Uterus (tissue), 2 donors: Measurements from ENCODE around the gene GBX1.

Experiments
- POLR2A ChIP-seq, 2 donors: fragments of 450-650 bp; IDR thresholded peaks; one replicate each; pipeline ENCODE4 v1.6.1; 2016; ENCODE audit warnings: antibody characterized with exemption in 2 of 2, mild to moderate bottlenecking in 1 of 2, moderate library complexity in 1 of 2
- TF ChIP-seq, protein P1 (sequence below), 4 experiments: fragments of 200-600 bp in 2 of 4; fragments of 450-650 bp in 2 of 4; sonication (generic) in 2 of 4; IDR thresholded peaks; one replicate each; pipeline ENCODE4 v1.5.1; 2016 to 2019; ENCODE audit warnings: antibody characterized with exemption in 4 of 4, mild to moderate bottlenecking in 2 of 4, moderate library complexity in 1 of 4

DNA sequence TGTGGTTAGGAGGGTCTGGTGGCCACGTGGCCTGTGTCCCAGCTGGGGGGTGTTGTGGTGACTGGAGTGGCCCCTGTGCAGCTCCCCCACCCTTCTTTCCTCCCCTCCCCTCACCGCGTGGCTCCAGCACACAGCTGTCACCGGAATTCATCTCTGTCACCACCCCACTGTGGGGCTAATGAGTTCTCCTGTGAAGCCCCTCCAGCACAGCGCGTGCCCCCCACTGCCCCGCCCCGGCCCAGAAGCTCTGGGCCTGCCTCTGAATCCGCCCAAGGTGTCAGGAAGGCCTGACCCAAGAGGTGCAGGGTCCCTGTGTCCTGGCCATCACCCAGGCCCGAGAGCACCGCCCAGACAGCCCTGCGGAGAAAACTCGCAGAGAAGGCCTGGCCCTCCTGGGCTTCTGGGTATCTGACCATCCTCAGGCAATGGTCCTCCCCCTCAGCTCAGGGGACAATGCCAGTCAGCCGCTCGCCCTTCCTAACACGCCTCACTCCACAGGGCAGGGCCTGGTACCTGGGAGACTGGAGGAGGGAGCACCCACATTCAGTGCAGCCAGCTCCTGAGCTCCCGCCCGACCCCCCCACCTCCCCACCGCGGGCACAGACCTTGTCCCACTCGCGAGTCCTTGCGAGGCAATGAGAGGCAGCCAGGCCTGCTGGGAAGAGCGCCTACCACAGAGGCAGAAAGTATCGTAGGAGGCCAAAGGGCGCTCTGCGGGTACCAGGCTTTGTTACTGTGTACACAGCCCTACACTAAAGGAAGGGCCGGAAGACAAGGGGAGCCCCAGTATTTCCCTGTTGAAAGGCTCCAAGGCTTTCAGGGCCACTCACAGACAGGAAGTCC, 38.2 kb downstream of the GBX1 start:
- TF ChIP-seq, protein P1, sequence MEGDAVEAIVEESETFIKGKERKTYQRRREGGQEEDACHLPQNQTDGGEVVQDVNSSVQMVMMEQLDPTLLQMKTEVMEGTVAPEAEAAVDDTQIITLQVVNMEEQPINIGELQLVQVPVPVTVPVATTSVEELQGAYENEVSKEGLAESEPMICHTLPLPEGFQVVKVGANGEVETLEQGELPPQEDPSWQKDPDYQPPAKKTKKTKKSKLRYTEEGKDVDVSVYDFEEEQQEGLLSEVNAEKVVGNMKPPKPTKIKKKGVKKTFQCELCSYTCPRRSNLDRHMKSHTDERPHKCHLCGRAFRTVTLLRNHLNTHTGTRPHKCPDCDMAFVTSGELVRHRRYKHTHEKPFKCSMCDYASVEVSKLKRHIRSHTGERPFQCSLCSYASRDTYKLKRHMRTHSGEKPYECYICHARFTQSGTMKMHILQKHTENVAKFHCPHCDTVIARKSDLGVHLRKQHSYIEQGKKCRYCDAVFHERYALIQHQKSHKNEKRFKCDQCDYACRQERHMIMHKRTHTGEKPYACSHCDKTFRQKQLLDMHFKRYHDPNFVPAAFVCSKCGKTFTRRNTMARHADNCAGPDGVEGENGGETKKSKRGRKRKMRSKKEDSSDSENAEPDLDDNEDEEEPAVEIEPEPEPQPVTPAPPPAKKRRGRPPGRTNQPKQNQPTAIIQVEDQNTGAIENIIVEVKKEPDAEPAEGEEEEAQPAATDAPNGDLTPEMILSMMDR (IDR thresholded peaks at IDR 0.05): no peak
- TF ChIP-seq POLR2A (IDR thresholded peaks at IDR 0.05): no peak
